DOHH2 (cell line): ENCODE data around the gene KRTAP11-1.

Experiments used
- H3F3A ChIP-seq: fragments of 200-600 bp; sonication (generic), shearing (Covaris generic); 2 replicates; pipeline ENCODE4 v1.6.0; 2016; ENCODE audit warnings: antibody characterized with exemption, mild to moderate bottlenecking; ENCODE audit not compliant: control insufficient read depth, insufficient read depth
- H3K27ac ChIP-seq: fragments of 200-600 bp; sonication (generic); 2 replicates; pipeline ENCODE4 v1.5.1; 2014; ENCODE audit warnings: low read depth, mild to moderate bottlenecking, low read length, moderate library complexity
- H3K27me3 ChIP-seq: fragments of 200-600 bp; sonication (generic); 2 replicates; pipeline ENCODE4 v1.6.1; 2014; ENCODE audit warnings: mild to moderate bottlenecking, low read length, mixed read lengths; ENCODE audit not compliant: control insufficient read depth
- H3K36me3 ChIP-seq: fragments of 200-600 bp; sonication (generic); 2 replicates; pipeline ENCODE4 v1.6.1; 2014; ENCODE audit warnings: mild to moderate bottlenecking, low read length, moderate library complexity, mixed read lengths; ENCODE audit not compliant: control insufficient read depth
- H3K4me1 ChIP-seq: fragments of 200-600 bp; sonication (generic); 2 replicates; pipeline ENCODE4 v1.6.1; 2014; ENCODE audit warnings: mild to moderate bottlenecking, low read length, mixed read lengths; ENCODE audit not compliant: control insufficient read depth
- H3K4me2 ChIP-seq: fragments of 200-600 bp; sonication (generic); 2 replicates; pipeline ENCODE4 v1.6.0; 2014; ENCODE audit warnings: mild to moderate bottlenecking, low read length, moderate library complexity
- H3K4me3 ChIP-seq: fragments of 200-600 bp; sonication (generic); 2 replicates; pipeline ENCODE4 v1.5.1; 2014; ENCODE audit warnings: mild to moderate bottlenecking, low read length, mixed read lengths
- H3K79me2 ChIP-seq: fragments of 200-600 bp; sonication (generic); 2 replicates; pipeline ENCODE4 v1.6.1; 2014; ENCODE audit warnings: mild to moderate bottlenecking, low read length, mixed read lengths; ENCODE audit not compliant: control insufficient read depth
- H3K9me2 ChIP-seq: fragments of 200-600 bp; sonication (generic); replicated peaks from 2 replicates; pipeline ENCODE4 v1.6.1; 2014; ENCODE audit warnings: mild to moderate bottlenecking, low read length, mixed read lengths; ENCODE audit not compliant: control insufficient read depth
- H3K9me3 ChIP-seq: fragments of 200-600 bp; sonication (generic); 2 replicates; pipeline ENCODE4 v1.6.1; 2014; ENCODE audit warnings: antibody characterized with exemption, low read length, mixed read lengths; ENCODE audit not compliant: control insufficient read depth, insufficient read depth
- H4K20me1 ChIP-seq: fragments of 200-600 bp; sonication (generic); 2 replicates; pipeline ENCODE4 v1.6.0; 2014; ENCODE audit warnings: low read depth, mild to moderate bottlenecking, antibody characterized with exemption, low read length, moderate library complexity; ENCODE audit not compliant: control insufficient read depth, insufficient read depth
- EZH2phosphoT487 ChIP-seq: fragments of 200-600 bp; sonication (generic); IDR thresholded peaks from 2 replicates; pipeline ENCODE4 v1.6.1; 2017; ENCODE audit warnings: borderline replicate concordance, mild to moderate bottlenecking, antibody characterized with exemption, low read length, moderate library complexity, mixed read lengths
- TF ChIP-seq, protein P1 (sequence below): fragments of 200-600 bp; sonication (generic); IDR thresholded peaks from one replicate; pipeline ENCODE4 v1.5.1; 2014; ENCODE audit warnings: antibody characterized with exemption, mild to moderate bottlenecking, low read depth, low read length; ENCODE audit not compliant: poor library complexity, severe bottlenecking

KRTAP11-1 gene

GRCh38 chr21:30917557-30917956 lies 36.2 kb upstream of the KRTAP11-1 start:
- Histone ChIP-seq H3K4me1 (no peaks in the 10 kb centered on the region), H4K20me1 (no peaks in the 10 kb centered on the region), H3K9me3 (no peaks in the 10 kb centered on the region), H3K4me3 (no peak overlapping the region), H3K36me3 (no peaks in the 10 kb centered on the region), H3F3A (no peaks in the 10 kb centered on the region), H3K27ac (no peak overlapping the region), H3K27me3 (no peaks in the 10 kb centered on the region), H3K9me2 (no peaks in the 10 kb centered on the region), H3K4me2 (no peak overlapping the region), H3K79me2 (no peaks in the 10 kb centered on the region)
- TF ChIP-seq EZH2phosphoT487, result no peak

DNA sequence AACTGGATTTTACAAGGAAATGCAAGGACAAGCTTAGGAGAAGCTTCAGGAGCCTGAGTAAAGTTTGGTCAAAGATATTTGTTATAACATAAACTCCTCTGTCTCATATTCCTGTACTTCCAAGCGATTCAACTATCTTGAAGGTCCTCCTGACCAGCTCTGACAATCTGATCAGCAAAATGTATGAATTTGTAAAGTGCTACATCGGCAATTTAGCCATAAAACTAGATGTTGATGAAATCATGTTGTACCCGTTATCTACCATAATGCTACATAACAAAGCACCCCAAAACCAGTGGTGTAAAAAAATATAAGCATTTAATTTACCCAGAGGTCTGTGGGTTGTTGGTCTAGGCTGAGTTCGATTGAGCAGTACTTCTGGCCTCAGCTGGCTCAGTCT lies 19.5 kb upstream of the KRTAP11-1 start:
- Histone ChIP-seq H3K79me2 (no peaks in the 10 kb centered on the region), H3K27ac (no peak overlapping the region), H3K9me3 (no peaks in the 10 kb centered on the region), H3K4me1 (no peaks in the 10 kb centered on the region), H3K27me3 (no peaks in the 10 kb centered on the region), H3K9me2 (no peaks in the 10 kb centered on the region), H4K20me1 (no peaks in the 10 kb centered on the region), H3F3A (no peaks in the 10 kb centered on the region), H3K4me3 (no peak overlapping the region), H3K36me3 (no peaks in the 10 kb centered on the region), H3K4me2 (no peak overlapping the region)
- no peak for TF ChIP-seq EZH2phosphoT487
- TF ChIP-seq, protein P1, sequence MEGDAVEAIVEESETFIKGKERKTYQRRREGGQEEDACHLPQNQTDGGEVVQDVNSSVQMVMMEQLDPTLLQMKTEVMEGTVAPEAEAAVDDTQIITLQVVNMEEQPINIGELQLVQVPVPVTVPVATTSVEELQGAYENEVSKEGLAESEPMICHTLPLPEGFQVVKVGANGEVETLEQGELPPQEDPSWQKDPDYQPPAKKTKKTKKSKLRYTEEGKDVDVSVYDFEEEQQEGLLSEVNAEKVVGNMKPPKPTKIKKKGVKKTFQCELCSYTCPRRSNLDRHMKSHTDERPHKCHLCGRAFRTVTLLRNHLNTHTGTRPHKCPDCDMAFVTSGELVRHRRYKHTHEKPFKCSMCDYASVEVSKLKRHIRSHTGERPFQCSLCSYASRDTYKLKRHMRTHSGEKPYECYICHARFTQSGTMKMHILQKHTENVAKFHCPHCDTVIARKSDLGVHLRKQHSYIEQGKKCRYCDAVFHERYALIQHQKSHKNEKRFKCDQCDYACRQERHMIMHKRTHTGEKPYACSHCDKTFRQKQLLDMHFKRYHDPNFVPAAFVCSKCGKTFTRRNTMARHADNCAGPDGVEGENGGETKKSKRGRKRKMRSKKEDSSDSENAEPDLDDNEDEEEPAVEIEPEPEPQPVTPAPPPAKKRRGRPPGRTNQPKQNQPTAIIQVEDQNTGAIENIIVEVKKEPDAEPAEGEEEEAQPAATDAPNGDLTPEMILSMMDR, result no peak

- Histone ChIP-seq H3K4me1 (no peaks in the 10 kb centered on the region), H3K36me3 (no peaks in the 10 kb centered on the region), H3K9me3 (no peaks in the 10 kb centered on the region), H3K27ac (no peak overlapping the region), H3K9me2 (no peaks in the 10 kb centered on the region), H3F3A (no peaks in the 10 kb centered on the region), H3K4me2 (no peak overlapping the region), H3K27me3 (no peaks in the 10 kb centered on the region), H3K79me2 (no peaks in the 10 kb centered on the region), H4K20me1 (no peaks in the 10 kb centered on the region), H3K4me3 (no peak overlapping the region)
- no peak for TF ChIP-seq EZH2phosphoT487
- TF ChIP-seq, protein P1, result no peak
Observed at GRCh38 chr21:30882866-30883597, 1.7 kb upstream of the KRTAP11-1 start.

DNA sequence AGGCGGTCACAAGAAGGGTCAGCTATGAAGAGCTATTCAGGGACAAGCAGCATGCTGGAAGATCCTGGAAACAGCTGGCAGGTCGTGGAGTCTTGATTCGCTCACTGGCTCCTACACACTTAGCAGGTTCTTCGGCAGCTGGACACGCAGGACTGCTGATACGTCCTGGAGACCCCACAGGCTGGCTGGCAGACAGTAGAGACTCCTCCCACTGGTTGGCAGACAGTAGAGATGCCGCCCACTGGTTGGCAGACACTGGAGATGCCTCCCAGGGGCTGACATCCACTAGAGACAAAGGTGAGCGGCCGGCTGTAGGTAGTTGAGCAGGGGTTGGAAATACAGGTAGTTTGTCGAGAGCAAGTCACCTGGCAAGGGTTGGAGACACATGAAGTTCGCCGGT lies 466 bp downstream of the KRTAP11-1 start:
- Histone ChIP-seq H3K4me1 (no peaks in the 10 kb centered on the region), H3F3A (no peaks in the 10 kb centered on the region)
- no peak for TF ChIP-seq EZH2phosphoT487
- TF ChIP-seq, protein P1, result no peak

More for the DNA sequence above, 466 bp downstream of the KRTAP11-1 start:
- Histone ChIP-seq H3K9me3 (no peaks in the 10 kb centered on the region), H3K79me2 (no peaks in the 10 kb centered on the region), H3K27me3 (no peaks in the 10 kb centered on the region), H3K4me3 (no peak overlapping the region), H3K4me2 (no peak overlapping the region), H3K9me2 (no peaks in the 10 kb centered on the region), H4K20me1 (no peaks in the 10 kb centered on the region), H3K36me3 (no peaks in the 10 kb centered on the region), H3K27ac (no peak overlapping the region)
